GM19438 (cell line): Measurements from ENCODE around the gene ANKRD44.
A peak's percentile ranks its signal among the peaks of the same experiment; 100 is the strongest.

ENCODE experiments used
- ATAC-seq: cut with Tn5 transposase; IDR thresholded peaks from one replicate; pipeline ENCODE4 v1.9.1; 2021; ENCODE audit warnings: low read depth; ENCODE audit not compliant: unreplicated experiment

Gene ANKRD44

DNA sequence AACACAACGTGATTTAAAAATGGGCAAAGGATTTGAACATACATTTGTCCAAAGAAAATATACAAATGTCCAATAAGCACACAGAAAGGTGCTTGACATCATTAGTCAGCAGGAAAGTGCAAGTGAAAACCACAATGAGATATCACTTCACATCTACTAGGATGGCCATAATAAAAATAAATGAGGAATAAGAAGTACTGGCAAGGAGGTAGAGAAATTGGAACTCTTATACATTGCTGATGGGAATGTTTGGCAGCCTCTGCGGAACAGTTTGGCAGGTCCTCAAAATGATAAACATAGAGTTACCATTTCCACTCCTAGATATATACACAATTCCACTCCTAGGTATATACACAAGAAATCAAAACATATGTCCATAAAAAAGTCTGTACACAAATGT lies 333.1 kb downstream of the ANKRD44 start:
- ATAC-seq = no peak

DNA sequence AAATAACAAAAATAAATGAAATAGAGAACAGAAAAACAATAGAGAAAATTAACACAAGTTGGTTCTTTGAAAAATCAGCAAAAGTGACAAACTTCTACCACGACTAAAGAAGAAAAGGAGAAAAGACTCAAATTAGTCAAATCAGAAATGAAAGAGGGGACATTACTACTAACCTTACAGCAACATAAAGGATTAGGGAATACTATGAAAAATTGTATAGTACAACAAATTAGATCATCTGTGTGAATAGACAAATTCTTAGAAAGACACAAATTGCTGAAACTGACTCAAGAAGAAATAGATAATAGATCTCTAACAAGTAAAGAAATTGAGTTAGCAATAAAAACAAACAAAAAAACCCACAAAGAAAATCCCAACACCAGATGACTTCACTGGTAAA lies 335.6 kb downstream of the ANKRD44 start:
- ATAC-seq = no peak

DNA sequence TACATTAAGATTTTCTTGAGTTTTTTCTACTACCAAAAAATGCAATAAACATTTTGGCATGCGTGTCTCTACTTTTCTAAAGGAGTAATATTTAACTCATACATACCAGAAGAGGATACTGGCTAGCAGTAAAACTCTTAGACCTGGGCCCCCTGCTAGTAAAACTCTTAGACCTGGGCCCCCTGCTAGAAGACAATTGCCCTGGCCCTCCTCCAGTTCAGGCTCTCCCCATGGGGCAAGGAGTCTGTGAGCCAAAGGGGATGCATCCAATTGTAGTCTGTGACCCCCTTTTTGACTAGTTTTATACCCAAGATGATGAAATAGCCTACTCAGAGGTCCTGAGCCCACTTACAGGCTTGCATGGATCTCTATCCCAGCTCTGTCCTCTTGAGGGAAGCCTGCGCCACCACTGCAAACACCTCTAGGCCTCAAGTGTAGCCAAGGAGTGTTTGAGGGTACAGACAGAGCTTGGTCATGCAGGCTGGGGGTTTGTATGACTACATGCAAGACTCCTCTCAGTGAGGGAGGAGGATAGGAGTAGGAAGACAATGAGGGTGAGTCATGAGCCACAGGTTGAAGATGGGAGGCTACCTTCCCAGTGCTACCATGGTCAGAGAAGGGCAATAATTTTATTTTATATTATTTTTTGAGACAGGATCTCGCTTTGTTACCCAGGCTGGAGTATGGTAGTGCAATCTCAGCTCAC lies 338.9 kb downstream of the ANKRD44 start:
- no peak for ATAC-seq

DNA sequence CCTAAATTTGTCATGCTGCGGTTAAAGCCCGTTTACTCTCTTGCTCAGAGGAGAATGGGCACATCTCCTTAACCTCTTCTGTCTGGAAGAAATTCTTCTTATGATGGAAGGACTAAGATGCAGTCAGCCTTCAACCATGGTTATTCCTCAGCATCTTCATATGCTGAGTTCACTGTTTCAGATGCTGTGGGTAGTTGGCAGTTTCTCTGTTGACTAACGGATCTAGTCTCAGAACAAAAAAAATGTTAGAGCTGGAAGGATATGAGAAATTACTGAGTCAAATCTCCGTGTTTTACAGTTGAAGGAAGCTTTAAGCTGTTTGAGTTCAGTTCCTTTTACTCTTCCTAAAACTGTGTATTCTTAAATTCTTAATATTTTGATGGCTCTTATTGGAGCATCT lies 340.5 kb downstream of the ANKRD44 start:
- no peak for ATAC-seq

DNA sequence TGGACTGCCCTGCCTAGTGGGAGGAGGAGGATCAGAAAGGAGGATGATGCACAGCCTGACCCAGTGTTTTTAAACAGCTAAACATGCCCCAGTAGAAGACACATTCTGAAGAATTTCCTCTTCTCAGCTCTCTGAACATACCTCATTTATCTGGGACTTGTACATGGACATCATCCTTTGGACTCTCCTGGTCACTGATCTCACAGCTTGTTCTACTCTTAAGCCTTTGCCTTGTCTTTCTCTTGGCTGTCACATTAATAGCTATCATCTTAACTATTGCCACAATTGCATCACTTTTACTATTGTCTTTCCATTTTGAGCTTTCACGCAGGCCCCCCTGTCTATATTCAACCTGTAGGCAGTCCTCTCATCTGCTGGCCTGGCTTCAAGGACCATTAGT lies 342.1 kb downstream of the ANKRD44 start:
- no peak for ATAC-seq

DNA sequence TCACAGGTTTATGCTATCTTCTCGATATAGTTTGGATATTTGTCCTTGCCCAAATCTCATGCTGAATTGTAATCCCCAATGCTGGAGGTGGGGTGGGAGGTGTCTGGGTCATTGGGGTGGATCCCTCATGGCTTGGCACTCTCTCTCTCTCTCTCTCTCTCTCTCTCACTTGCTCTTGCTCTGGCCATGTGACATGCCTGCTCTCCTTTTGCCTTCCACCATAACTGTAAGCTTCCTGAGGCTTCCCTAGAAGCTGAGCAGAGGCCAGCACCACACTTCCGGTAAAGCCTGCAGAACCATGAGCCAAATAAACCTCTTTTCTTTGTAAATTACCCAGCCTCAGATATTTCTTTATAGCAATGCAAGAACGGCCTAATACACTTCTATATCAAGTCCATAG lies 342.8 kb downstream of the ANKRD44 start:
- ATAC-seq = no peak

DNA sequence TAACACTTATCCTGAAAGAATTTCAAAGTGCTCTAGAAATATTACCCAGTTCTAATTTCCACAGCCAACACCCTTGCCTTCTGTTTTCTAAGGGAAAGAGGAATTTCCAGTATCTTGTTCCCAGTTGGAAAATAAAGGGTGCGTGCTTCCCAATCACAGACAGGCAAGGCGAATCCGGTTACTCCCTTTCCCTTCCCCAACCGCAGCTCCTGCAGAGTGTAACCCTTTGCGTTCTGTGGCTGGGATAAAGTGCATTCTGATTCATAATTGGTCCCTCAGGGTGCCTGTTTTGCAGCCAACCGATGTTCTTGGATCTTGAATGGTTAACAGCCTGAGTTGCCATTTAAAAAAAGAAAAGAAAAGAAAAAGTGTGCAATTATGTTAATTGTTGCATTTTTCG lies 343.5 kb downstream of the ANKRD44 start:
- ATAC-seq = no peak

DNA sequence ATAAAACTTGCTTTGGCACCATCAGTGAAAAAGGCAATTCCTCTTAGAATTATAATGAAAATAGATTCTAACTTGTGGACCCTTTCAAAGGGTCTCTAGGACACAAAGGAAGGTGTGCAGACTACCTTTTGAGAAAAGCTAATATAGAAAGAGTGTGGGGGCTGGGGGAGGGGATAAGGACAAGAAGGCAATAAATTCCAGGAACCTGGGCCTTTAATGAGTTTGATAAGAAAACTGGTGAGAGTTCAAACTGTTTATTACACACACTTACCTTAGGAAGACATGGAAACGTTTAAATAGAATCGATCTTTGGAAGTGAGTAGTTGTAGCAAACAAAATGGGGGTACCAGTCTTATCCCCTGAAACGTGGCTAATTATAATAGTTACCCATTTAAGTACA lies 344.5 kb downstream of the ANKRD44 start:
- no peak for ATAC-seq

DNA sequence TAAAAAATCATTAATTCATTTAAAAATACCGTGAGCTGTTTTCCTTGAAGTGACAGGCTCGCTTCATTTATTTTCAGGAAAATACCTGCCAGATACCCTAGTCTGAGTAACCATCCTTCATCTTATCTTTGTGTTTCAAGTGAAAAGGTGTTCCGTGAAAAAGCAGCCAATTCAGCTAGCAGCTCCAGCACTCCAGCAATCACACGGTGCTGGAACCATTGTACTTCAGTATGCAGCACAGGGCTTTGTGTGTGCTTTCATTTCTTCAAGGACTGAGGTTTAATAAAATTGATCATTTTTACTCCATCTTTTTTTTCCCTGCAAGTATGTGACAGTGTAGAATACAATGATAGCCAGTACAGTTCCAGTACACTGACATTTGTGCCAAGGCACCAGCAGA lies 344.9 kb downstream of the ANKRD44 start:
- no peak for ATAC-seq

DNA sequence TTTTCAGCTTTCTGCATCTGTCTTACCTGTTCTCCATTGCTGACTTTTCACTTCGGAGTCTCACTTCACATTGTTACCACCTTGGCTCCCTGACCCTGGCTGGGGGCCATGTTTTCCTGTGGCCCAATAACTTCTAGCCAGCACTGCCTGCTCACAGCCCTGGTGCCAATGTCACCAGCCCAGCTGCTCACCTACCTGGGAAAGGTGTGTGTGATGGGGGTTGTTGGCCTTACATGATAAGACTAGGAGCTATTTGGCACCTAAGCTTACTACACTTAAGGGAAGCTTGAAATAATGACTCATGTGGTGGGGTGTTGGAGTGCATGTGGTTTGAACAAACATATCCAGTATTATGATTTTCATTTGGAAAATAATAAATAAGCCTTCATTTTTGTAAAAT lies 346.6 kb downstream of the ANKRD44 start:
- no peak for ATAC-seq

DNA sequence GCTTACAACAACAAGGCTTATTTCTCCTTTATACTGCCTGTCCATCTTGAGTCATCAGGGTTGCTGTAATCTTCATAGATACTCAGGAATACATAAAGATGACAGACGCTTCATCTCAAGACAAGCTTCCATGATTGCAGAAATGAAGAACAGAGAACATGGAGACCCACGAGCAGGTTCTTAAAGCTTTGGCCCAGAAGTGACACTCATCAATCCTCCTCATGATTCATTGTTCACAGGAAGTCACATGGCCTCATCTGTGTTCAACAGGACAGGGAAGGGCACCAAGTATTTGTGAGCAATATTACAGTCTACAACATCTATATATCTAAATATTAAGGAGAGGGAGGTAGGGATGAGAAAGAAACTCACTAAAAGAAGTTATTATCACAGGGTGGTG lies 347.5 kb downstream of the ANKRD44 start:
- ATAC-seq = no peak

DNA sequence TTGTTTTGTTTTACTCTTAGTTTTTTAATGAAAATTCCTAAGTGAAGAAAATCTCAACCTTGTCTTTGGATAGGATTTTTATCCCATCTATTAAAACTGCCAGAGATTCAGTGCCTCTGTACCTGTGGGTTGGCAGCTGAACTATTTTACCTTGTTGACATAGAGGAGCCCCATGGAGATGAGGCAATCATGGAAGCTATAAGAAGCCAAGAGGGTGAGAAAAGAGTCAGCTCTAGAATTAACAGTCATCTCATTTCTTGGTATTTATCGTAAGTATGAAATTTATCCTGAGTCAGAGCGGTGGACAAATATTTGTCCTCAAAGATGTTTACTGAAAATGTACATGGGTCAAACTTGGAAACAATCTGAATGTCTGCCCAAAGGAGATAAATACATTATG lies 348.3 kb downstream of the ANKRD44 start:
- no peak for ATAC-seq

DNA sequence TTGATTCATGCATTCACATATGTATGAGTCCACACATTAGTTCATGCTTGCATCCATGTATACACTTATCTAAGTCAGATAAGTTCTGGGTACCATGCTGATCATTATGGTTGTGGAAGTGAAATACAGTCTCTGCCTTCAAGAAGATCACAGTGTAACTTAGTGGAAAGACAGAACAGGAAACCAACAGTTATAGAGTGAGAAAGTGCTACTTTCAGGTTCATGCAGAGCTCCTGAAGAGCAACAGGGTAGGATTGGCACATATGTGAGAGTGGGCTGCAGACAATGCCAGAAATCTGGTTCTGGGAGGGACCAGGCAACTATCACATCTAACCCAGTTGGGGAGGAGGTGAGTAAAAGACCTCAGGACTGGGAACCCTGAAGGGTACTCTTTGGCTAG lies 348.7 kb downstream of the ANKRD44 start:
- ATAC-seq = peak; percentile 99

DNA sequence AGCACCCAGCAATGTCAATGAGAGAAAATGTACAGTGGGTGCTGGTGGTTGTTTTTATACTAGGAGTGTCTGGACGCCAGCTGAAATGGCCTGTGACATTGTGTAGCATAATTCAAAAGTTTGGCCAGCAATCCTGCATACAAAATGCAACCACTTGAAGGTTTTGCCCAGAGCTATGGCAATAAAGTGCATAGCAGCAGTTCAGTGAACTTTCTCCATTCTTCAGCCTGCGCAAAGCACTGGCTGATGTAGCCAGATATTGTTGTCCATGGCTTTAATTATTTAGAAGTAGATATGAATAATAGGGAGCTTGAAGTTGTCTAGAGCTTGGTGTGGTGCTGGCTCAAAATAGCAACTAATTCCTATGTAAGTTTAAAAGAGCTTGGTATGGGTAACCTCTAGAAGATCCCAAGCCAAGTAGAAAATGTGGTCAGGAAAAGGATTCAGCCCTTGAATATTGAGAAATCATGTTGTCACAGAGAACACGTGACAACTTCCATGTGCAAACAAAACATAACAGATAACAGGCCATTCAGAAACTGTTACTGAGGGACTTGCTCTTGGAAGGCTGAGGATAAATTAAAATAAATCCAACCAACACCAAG lies 350.7 kb downstream of the ANKRD44 start:
- no peak for ATAC-seq

DNA sequence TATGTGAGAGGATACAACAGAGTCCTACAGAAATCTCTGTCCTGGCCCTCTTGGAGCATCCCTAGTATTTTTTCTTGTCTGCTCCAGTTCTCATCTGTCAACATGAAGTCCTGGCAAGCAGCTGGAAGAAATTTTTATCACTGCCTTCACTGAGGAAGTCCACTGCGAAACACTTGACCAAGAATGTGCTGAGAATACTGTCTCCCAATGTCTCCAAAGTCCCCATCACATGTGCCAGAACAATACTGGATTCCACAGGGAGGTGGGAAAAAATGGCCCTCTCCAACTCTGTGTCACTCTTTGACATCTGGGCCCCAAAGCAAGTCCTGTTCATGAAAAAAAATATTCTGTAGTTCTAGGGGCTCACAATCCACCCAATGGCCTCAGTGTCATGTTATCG lies 351.3 kb downstream of the ANKRD44 start:
- ATAC-seq = no peak

DNA sequence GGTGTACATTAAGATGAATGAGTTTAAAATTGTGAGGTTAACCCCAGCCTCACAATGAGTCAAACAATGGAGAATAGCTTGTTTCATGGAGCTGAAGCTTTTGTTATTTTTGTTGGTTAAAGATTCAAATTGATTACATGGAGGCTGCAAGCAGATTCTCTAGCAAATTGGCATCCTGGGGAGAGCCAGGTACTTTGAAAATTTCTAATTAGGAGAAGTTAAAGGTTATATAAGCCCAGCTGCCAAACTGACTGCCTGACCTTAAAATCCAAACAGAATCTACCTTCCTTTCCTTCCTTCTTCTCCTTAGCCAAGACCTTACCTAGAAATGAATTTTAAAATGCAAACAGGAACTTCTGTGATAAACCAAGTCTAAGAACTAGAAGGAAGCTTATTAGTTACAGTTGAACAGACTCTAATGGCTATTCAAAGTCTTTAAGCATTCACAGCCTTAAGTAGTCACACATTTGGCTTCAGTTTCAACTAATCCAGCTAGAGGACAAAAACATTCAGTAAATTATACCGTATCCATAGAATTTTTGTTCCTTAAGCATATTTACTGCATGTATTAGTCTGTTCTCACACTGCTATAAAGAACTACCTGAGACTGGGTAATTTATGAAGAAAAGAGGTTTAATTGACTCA lies 352.6 kb downstream of the ANKRD44 start:
- no peak for ATAC-seq

DNA sequence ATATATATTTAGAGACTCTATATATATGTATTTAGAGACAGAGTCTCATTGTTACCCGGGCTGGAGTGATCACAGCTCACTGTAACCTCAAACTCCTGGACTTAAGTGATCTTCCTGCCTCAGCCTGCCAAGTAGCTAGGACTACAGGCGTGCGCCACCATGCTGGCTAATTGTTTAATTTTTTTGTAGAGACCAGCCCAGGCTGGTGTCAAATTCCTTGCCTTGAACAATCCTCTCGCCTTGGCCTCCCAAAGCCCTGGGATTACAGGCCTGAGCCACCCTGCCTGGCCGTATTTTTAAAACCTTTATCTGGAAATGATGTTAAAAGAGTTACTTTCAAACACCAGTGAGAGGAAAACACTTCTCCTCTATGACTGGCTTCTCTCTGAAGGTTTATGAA lies 353.1 kb downstream of the ANKRD44 start:
- no peak for ATAC-seq

DNA sequence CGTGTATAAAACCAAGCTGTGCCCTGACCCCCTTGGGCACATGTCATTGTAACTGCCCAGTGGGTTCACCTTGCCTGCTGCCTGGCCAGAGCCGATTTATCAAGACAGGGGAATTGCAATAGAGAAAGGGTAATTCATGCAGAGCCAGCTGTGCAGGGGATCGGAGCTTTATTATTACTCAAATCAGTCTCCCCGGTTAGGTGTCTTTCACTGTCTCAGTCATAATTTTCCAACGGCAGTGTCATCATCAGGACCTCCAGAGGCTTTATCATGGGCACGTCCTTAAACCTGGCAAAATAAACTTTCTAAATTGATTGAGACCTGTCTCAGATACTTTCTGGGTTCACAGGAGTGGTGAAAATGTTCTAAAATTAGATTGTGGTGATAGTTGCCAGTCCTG lies 354.5 kb downstream of the ANKRD44 start:
- no peak for ATAC-seq

DNA sequence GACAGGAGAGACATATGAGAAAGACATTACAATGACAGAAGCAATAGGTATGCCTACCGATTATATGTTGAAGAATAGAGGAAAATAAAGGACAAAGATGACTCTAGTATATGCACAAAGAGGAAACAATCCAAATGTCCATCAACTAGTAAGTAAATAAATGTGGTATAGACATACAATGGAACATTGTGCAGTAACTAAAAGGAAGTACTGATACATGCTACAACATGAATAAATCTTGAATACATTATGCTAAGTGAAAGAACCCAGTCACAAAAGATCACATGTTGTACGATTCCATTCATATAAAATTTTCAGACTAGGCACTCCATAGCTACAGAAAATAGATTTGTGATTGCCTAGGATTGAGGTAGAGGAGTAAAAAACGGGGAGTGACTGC lies 355.5 kb downstream of the ANKRD44 start:
- no peak for ATAC-seq

DNA sequence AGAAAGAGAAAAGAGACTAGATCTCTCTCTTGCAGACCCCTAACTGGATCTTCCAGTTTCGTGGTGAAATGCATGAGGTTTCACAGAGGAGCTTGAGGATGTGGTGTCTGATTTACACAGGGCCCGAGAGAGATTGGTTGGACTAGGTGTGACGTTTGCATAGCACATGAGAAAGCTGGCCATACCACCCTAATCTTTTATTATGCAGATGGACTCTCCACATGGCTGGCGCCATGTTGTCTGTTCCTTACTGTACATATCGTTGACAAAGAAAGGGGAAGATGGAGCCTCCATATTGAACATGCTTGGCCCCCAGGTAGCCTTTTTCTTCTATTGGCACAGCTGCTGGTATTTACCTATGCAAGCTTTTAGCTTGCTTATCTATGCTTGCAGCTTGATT lies 356.6 kb downstream of the ANKRD44 start:
- ATAC-seq = no peak

DNA sequence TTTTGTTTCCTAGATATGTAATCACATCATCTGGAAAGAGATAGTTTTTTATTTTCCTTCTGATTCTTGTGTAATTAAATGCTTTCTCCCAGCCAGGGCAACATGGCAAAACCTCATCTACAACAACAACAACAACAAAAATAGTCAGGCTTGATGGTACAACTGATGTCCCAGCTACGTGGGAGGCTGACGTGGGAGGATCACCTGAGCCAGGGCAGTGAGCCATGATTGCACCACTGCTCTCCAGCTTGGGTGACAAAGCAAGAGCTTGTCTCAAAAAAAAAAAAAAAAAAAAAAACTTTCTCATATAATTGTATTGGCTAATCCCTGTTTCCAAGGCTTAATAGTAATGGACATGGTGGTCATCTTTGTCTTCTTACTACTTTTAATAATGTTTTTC lies 357.6 kb downstream of the ANKRD44 start:
- ATAC-seq = no peak

DNA sequence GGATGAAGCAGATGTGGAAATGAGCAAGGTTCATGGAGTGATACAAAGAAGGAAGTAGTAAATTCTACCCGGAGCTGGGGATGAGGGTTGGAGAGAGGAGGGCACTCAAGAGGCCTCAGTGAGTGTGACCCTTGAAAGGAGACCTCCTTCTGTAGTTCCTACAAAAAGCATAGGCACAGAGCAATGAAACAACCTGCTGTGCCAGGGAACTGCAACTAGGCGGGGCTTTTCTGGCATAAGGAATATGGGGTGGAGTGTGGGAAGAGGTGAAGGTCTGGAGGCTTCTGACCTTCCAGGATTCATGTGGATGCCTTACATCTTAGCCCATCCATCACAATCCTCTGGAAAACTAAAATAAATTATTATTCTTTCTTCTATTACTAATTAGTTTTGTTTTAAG lies 358.6 kb downstream of the ANKRD44 start:
- no peak for ATAC-seq
